GM12873 (cell line): ENCODE data around the gene CCR2.

Experiments used
- CTCF ChIP-seq: IDR thresholded peaks from 2 replicates; pipeline ENCODE4 v1.5.1; 2012; ENCODE audit warnings: low read depth, mild to moderate bottlenecking, moderate library complexity, low read length, control low read depth; ENCODE audit not compliant: insufficient read depth; ENCODE audit errors: missing control alignments

The CCR2 gene

GRCh38 chr3:46399557-46399956, 45.6 kb downstream of the CCR2 start:
- no peak for TF ChIP-seq CTCF

GRCh38 chr3:46400000-46400734, 46.3 kb downstream of the CCR2 start:
- no peak for TF ChIP-seq CTCF

GRCh38 chr3:46400846-46401245, 46.9 kb downstream of the CCR2 start:
- no peak for TF ChIP-seq CTCF

GRCh38 chr3:46401579-46401978, 47.7 kb downstream of the CCR2 start:
- TF ChIP-seq CTCF, result no peak

GRCh38 chr3:46405301-46406019, 51.5 kb downstream of the CCR2 start:
- no peak for TF ChIP-seq CTCF

GRCh38 chr3:46406443-46406787, 52.5 kb downstream of the CCR2 start:
- TF ChIP-seq CTCF, result no peak

GRCh38 chr3:46406788-46407611, 53.1 kb downstream of the CCR2 start, which contains the start of the genes CCR5AS and CCRL2:
TSS of gene CCR5AS (minus strand) at chr3:46407066.
TSS of gene CCRL2 (plus strand) at chr3:46407259. CDS start at chr3:46408080, 821 bp downstream.
- no peak for TF ChIP-seq CTCF
